CD1c-positive myeloid dendritic cell (primary cell): ENCODE data around the gene SMYD3.
"Not testable (repeated sequence)": the region's sequence is repeated elsewhere in the genome, so short reads cannot be mapped to it uniquely, and the experiment has no call there.

Experiments used
- DNase-seq: peaks from one replicate; pipeline ENCODE4 v3.0.0-alpha.2; 2016; ENCODE audit errors: extremely low spot score

The SMYD3 gene

DNA sequence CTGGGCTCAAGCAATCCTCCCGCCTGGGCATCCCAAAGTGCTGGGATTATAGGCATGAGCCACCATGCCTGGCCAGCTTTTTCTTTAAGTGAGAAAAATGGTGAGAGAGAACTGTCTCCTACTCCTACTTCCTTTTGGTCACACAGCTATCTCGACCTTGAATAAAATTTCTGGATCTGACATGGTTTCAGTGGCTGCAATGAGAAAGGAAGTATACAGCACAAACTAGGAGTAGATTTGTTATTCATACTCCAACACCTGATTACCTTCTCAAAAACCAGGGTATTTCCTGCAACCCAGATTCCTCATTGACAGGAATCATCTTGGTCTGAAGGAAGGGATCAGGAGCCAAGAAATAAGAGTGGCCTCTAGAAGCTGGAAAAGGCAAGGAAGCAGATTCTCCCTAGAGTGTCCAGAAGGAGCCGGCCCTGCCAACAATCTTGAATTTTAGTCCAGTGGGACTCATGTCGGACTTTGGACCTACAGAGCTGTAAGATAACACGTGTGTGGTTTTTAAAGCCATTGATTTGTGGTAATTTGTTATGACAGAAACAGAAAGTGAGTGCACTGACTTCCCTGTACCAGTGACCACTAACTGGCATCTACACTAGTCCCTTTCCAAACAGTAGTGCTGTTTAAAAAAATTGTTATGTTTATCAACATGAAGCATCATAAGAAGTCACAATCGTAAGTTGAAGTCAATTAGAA is 516.6 kb downstream of the SMYD3 start:
- DNase-seq = no peak

DNA sequence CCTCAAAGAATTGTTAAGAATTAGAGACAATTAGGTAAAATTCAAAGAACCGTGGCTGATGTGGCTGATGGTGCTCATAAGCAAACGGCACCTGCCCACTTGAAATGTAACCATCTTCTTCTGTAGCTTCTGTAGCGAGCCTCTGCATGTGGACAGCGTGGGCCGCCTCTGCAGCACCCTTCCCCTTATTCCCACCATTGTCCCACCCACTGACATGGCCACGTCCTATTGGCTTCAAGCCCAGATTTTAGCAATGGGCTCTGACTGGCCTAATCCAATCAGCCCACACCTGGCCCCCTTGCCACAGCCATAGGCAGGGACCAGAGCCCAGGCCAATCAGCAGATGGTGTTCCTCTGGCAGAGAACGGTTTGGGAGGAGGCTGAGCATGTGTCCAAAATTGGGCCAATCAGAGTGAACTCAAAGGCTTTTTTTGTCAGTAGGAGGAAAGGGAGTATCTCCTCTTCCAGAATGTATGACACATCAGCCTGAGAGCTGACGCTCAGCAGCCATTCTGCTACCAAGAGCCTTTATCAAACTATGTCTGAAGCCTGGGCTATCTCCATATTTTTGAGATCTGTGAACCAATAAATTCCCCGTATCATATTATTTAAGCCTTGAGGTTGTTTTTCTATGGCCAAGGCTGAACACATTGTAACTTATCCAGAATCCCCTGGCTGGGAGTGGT is 518.5 kb downstream of the SMYD3 start:
- DNase-seq = no peak

DNA sequence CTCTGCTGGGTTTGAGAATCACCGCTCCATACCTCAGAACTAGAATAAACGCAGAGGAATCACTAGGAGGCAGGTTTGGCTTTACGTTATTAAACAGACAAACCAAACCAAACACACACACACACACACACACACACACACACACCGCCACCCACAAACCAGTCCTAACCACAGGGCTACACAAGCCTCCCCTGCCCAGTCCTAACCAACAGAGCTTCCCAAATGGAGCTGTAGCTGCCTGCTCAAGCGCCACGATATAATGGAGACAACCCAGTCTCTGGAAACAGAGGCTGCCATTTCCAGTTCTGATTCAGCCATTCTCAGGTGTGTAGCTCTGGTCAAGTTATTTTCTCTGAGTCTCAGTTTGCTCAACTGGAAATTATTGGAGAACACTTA is 519.1 kb downstream of the SMYD3 start:
- DNase-seq = no peak

DNA sequence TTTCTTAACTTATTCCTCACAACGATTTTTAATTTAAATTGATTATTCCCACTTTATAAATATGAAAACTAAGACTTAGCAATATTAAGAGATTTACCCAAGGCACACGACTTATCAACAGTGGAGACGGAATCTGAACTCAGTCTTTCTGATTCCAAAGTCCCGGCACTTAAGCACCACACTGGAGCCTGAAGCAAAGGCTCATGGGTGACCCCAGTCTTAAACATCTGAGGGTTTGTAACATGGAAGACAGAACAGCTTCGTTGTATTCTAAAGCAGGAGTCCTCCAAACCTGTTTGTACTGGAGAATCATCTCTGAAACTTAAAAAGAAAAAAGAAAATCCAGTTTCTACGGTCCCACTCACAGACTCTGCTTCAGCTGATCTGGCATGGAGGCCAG is 519.5 kb downstream of the SMYD3 start:
- DNase-seq = no peak

DNA sequence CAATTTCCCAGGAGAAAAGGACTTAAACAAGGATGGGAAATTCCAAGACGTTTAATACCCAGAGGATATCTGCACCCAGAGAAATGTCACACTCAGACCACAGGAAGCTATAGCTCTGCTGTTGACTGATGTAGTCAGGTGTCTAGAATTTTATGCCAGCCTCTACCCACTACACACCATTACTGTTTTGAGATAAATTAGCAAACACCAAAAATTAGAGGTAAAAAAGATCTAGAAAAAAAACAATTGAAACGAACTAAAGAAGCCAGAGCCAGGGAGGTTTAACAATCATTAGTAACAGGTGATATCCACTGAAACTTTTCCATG is 519.9 kb downstream of the SMYD3 start:
- no peak for DNase-seq

DNA sequence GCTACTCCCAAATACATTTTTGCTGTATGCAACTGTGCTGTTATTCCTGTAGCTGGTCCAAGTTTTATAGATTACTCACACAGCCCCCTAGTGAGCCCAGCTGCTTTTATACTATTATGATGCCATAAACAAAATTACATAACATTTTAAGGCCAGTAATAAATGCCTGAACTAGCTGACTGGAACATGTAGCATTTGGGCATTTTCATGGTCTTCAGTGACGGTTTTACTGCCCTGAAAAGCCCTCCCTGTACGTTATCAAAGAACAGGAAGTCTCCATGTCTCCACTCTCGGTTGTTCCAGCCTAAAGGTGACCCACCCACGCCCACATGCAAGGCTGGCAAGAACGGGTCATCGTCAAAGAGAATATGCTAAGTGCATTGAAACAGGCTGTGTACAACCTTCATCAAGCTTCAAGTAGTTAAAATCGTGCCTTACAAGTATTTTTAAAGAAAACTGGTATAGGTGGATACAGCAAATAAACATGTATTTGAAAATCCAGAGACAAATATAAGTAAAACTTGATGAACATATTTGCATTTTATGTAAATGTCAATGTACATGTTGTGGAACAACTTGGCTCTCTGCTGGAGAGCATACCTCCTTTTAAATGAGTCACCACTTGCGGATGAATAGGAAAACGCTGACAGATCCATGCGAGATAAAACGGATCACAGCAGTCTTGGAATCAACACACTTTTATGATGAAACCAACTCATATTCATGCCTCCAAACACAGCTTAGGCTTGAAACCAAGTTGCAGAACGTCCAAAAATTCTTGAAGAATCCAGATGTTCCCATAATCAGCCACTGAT is 520.5 kb downstream of the SMYD3 start:
- no peak for DNase-seq

DNA sequence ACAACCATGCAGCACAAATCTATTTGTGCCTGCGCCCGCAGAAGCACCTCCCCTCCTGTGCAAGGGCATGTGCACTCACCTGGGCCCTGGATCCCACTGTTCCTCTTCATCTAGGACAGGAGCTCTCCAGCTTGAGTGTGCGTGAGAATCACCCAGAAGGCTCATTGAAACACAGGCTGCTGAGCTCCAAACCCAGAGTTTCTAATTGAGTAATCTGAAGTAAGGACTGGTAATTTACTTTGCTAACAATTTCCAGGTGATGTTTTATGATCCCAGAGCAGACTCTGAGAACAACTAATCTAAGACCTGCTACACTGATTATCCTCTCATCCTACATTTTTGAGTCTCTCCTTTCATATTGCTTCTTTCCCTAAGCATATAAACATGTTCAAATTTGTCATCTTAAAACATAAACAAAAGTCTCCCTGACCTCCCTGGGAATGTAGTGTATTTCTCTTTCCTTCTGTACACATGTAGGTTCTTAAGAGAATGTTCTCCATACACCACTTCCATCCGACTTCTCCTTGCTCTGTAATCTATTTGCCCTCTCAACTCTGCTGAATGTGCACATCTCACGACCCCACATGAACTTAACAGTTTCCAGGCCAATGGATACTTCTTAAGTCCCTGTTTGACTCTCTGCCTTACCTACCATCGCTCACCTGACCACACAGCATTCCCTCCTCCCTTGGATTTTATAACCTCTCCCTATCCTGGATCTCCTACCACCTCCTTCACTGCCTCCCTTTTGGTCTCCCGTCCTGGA is 522.5 kb downstream of the SMYD3 start:
- no peak for DNase-seq

DNA sequence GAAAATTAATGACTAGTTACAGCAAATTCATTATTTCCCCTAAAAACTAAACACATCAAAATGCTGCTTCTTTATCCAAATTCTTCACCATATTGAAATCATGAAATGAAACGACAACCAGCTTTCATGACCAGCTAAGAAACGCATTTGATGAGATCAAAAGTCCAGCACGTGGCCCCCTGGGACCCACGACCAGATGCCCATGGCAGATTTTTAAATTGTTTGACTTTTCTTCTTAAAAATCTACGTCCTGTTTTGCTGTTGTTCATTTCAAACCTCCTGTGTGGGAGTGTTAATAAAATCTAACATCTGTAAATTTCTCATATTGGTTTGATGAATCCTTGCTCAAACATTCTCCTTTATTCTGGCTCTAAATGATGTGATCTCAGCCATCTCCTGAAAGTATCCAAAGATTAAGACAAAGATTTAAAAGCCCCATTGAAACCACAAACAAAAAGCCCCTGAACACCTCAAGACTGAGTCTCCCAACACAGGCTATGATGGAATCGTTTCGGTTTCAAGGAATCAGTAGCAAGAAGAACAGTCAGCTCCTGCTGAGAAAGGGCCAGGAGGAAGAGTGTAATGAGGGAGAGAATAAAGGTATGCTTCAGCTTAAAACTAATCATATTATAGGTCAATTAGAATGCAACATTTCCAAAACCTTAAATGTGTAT is 523.6 kb downstream of the SMYD3 start:
- no peak for DNase-seq

DNA sequence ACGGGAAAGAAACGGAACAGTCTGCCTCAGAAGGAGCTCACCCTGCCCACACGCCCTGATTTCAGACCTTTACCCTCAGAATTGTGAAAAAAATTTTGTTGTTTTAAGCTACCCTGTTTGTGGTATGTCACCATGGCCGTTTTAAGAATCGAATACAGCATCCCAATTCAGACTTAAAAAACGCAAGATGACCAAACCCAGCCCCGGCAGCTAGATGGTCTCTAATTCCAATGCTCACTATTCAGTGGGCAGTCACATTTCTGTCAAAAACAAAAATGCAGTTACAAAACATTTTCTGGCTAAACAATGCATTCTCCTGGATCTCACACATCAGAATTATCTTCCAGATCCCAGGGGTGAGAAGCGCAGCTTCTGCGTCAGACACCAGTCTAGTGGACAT is 527.5 kb downstream of the SMYD3 start:
- DNase-seq = no peak

DNA sequence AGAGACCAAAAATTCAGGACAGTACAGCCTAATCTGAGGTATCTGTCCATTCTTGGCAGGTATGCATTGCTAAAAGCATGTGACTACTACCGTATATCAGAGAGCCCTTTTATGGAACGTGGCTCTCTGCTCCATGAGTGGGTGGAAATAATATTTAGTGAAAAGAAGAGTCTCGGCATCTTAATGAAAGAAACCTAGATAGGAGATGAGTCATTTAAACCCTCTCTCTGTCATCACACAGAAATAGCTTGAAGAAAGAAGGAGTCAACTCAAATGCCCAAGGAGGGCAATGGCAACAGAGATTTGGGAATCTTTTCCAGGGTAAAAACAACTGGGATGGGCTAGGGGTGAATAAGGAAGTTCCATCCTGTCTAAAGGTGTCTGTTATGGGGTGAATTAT is 528.2 kb downstream of the SMYD3 start:
- DNase-seq = no peak

DNA sequence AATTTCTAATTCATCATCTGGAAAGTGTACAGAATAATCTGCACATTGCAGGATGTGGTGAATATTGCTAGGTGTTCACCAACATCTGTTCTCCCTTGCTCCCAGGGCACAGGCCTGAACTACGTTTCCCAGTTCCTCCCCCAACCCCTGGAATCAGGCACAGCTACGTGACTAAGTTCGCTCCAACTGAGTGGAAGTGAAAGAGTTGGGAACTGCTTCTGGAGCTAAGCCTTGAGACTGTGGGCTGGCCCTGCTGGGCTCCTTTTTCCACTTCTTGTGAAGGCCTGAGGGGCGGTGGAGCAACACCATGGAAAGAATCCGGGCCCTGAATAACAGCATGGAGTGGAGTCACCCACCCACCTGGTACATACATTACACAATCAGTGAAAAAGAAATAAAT is 534.6 kb downstream of the SMYD3 start:
- DNase-seq = no peak

DNA sequence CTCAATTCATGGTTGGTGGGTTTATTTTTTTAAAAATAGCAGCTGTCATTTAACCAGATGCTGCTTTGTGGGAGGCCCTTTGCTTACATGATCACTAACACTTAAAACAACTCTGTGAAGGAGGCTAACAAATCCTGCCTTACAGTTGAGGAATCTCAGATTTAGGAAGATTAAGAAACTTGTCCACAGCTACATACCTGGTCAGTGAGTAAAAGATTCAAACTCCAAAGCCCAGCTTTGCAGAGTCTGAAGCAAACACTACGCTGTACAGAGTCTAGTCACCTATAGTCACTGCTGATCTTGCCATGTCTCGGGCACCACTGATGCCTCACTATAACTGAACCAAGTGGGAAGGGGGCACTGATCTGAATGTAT is 535.4 kb downstream of the SMYD3 start:
- no peak for DNase-seq

DNA sequence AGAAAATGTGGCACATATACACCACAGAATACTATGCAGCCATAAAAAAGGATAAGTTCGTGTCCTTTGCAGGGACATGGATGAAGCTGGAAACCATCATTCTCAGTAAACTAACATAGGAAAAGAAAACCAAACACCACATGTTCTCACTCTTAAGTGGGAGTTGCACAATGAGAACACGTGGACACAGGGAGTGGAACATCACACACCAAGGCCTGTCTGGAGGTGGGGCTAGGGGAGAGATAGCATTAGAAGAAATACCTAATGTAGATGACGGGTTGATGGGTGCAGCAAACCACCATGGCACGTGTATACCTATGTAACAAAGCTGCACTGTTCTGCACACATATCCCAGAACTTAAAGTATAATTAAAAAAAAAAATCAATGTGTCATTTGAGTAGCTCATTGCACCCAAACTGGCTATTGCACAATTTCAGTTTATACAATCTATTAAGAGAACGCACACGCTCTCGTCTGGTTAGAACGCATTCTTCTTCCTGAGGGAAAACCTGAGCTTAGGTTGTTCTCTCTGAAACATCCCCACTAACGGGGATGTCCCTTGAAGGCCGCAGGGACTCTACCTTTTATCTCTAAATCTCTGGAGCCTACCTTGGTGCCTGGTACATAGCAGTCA is 535.9 kb downstream of the SMYD3 start:
- DNase-seq = not testable (repeated sequence)

DNA sequence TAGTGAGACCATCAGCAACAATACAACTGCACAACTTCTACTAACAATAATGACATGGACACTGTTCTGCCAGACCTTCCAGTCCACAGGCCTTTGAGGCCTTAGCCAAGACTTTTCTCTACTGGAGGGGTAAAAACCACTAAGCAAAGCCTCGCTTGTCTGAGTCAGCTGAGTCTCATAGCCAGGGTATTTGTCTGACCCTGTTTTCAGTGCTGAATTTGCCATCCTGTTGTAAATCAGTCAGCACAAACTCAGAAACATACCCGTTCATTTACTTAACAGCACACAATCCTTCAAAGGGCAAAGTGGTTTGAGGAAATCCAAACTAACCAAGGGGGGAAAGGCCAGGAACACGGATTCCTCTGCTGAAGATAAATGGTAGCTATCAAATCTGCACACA is 537.8 kb downstream of the SMYD3 start:
- DNase-seq = no peak

DNA sequence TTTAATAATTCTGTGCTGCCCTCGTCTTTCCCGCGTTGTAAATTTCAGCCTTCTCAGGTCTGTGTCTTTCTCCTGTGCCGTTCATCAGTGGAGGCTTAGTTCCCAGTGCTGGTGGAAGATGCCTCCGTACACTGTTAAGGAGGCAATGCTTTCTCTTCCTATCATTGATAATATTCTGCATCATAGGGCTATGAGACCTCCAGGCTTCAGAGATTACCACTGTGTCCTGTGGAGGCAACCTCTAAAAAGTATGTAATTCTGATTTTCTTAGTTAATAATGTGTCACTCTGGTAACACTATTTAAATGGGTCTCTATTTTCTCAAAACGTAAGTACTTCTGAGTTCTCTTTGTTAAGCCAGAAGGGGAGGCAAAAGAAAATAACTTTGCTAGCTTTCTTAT is 538.3 kb downstream of the SMYD3 start:
- DNase-seq = no peak

DNA sequence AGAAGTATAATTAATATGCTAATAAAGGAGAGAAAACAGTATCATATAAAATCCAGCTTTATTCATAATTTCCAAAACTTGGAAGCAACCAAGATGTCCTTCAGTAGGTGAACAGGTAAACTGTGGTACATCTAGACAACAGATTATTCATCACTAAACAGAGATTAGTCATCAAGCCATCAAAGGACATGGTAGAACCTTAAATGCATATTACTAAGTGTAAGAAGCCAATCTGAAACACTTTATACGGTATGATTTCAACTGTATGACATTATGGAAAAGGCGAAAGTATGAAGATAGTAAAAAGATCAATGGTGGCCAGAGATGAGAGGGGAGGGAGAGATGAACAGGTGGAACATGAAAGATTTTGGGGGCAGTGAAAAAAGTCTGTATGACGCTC is 541.7 kb downstream of the SMYD3 start:
- DNase-seq = no peak

DNA sequence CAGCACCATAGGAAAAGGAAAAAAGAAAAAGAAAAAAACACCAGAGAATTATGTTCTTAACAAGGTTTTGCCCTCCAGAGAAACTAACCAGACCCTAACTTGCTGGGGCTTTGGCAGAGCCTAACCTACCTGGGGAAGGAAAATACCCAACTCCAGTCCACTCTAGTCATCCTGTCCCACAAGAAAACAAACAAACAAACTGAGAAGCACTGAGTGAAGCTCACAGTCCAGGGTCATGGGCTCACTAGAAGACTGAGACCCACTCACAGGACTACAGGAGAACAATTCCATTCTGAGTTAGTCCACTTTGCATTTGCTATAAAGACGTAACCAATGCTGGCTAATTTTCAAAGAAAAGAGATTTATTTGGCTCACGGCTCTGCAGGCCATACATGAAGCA is 543.4 kb downstream of the SMYD3 start:
- DNase-seq = no peak

DNA sequence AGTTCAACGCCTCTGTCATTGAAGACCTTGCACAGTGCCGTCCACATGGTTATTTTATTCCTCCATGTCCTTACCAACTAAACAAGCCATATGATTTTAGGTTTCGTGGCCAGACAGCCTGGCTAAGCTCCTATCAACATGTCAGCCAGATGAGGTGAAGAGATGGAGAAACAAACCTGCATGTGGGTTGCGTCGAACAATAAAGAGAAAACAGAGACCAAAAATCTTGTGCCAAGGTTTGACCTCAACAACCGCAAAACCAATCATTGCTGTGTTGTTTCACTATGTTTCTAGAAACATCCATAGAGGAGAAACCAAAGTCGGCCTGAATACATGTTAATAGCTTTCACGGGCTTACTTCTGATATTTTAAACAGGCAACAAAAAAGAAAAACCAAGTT is 544.6 kb downstream of the SMYD3 start:
- no peak for DNase-seq

DNA sequence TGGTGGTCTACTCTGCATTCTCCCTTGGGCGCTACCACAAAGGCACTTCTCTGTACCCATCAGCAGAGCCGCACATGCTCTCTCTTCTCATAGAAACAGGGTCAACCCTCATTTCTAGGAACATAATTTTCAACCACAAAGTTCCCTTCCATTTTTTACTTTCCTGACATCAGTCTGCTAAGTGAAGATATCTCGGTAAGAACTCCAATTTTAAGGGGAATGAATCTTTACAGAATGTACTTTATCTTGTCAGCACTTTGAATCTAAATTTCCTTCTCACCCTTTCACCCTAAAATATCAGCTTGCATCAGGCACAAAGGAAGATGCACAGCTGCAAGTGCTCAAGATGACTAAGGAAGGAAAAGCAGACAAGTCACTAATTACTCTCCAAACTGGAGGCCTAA is 545.9 kb downstream of the SMYD3 start:
- DNase-seq = no peak

DNA sequence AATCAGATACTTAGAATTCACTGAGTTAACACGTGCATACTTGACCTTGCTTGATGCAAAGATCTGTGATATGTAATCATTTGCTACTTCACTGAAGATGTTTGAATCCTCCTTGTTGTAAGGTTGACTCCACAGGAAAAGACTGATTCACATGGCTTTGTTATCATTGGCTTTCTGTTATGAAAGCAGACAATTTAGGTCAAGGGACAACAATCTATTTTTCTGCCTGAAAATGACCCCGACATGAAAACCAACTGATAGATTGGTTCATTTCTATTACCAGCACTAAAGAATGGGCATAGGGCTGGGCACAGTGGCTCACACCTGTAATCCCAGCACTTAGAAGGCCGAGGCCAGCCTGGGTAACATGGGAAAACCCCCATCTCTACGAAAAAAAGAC is 546.9 kb downstream of the SMYD3 start:
- no peak for DNase-seq

DNA sequence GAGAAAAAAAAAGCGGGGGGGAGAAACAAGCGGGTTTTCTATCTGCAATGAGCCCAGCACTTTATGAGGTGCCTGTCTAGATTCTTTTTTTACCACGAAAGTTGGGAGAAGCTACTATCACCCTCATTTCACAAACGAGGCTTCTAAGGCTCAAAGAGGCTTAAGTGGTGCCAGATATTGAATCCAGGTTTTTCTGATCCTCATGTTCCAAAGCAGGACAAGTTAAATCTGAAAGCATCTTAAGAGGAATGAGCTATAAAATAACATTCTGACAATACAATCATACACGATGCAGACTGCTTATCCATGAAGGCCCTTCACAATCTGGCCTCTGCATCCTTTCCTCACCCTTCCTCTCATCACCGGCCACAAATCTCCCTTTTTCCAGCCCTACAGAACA is 549.1 kb downstream of the SMYD3 start:
- no peak for DNase-seq
